K562 (cell line): ENCODE measurements around the gene ABHD16A. TPM values are rescaled to one million over a fixed set of nuclear protein-coding genes. Genes with fewer than 3 reads are reported as not detected.

ENCODE experiments used
- ARID1B ChIP-seq: fragments of 450-650 bp; IDR thresholded peaks from 2 replicates; pipeline ENCODE4 v1.6.1; 2016; ENCODE audit warnings: antibody characterized with exemption, mild to moderate bottlenecking, inconsistent platforms
- ARID4B ChIP-seq: sonication (generic); formaldehyde crosslinking; IDR thresholded peaks from 2 replicates; pipeline ENCODE4 v1.8.0; 2022; ENCODE audit warnings: mild to moderate bottlenecking, missing genetic modification reagents
- ATF6 ChIP-seq: sonication (generic); formaldehyde crosslinking; IDR thresholded peaks from 2 replicates; pipeline ENCODE4 v1.4.0; 2020; ENCODE audit warnings: mild to moderate bottlenecking, missing genetic modification reagents
- CREM ChIP-seq: IDR thresholded peaks from 2 replicates; pipeline ENCODE4 v1.6.1; 2014; ENCODE audit warnings: antibody characterized with exemption, low read depth
- DPF2 ChIP-seq: fragments of 450-650 bp; IDR thresholded peaks from 2 replicates; pipeline ENCODE4 v1.6.1; 2016
- GATAD2A ChIP-seq: fragments of 450-650 bp; IDR thresholded peaks from 2 replicates; pipeline ENCODE4 v1.6.1; 2017
- KAT2B ChIP-seq: IDR thresholded peaks from one replicate; pipeline ENCODE4 v1.6.1; 2012; ENCODE audit warnings: low read depth, mild to moderate bottlenecking, control low read depth, inconsistent platforms, low read length, moderate library complexity
- KAT7 ChIP-seq: sonication (generic); formaldehyde crosslinking; IDR thresholded peaks from 2 replicates; pipeline ENCODE4 v1.8.0; 2022; ENCODE audit warnings: missing genetic modification reagents, mild to moderate bottlenecking, borderline replicate concordance
- KHSRP ChIP-seq: fragments of 450-650 bp; IDR thresholded peaks from 2 replicates; pipeline ENCODE4 v1.6.1; 2017
- MIER1 ChIP-seq: fragments of 450-650 bp; IDR thresholded peaks from 2 replicates; pipeline ENCODE4 v1.6.1; 2016; ENCODE audit warnings: antibody characterized with exemption, mild to moderate bottlenecking, low read depth
- MTF1 ChIP-seq: fragments of 250-450 bp; sonication (Bioruptor Pico); IDR thresholded peaks from 2 replicates; pipeline ENCODE4 v1.9.0; 2021; ENCODE audit warnings: moderate library complexity, mild to moderate bottlenecking, inconsistent platforms, borderline replicate concordance
- NFIX ChIP-seq: fragments of 250-450 bp; sonication (Bioruptor Pico); IDR thresholded peaks from 2 replicates; pipeline ENCODE4 v1.4.0; 2020; ENCODE audit warnings: low read depth, mild to moderate bottlenecking, moderate library complexity
- NR4A1 ChIP-seq, 2 experiments: fragments of 250-450 bp in 1 of 2; fragments of 450-650 bp in 1 of 2; sonication (Bioruptor Pico) in 1 of 2; IDR thresholded peaks; 2 replicates each; pipeline versions ENCODE4 v1.4.0 to v1.6.1; 2016 to 2020; ENCODE audit warnings: mild to moderate bottlenecking in 2 of 2, missing compliant biosample characterization in 1 of 2, missing genetic modification characterization in 1 of 2, moderate library complexity in 1 of 2
- SUPT5H ChIP-seq: fragments of 450-650 bp; IDR thresholded peaks from 2 replicates; pipeline ENCODE4 v1.6.1; 2016
- ZBTB8A ChIP-seq: fragments of 450-650 bp; IDR thresholded peaks from 2 replicates; pipeline ENCODE4 v1.6.1; 2018; ENCODE audit warnings: mild to moderate bottlenecking, moderate library complexity; ENCODE audit not compliant: partially characterized antibody
- ZNF124 ChIP-seq: sonication (generic); formaldehyde crosslinking; IDR thresholded peaks from 2 replicates; pipeline ENCODE4 v1.8.1; 2022; ENCODE audit warnings: missing genetic modification reagents
- ZNF184 ChIP-seq: sonication (generic); formaldehyde crosslinking; IDR thresholded peaks from 2 replicates; pipeline ENCODE4 v1.5.0; 2020; ENCODE audit warnings: missing genetic modification reagents
- ZNF518B ChIP-seq: fragments of 250-450 bp; sonication (Bioruptor Pico); IDR thresholded peaks from 2 replicates; pipeline ENCODE4 v1.5.0; 2021; ENCODE audit warnings: mild to moderate bottlenecking, moderate library complexity
- ZNF668 ChIP-seq: fragments of 250-450 bp; sonication (Bioruptor Pico); IDR thresholded peaks from 2 replicates; pipeline ENCODE4 v1.8.0; 2022; ENCODE audit warnings: mild to moderate bottlenecking, inconsistent platforms
- polyA plus RNA-seq, 8 experiments: library from polyadenylated mRNA; depleted of rRNA in 4 of 8; stranded (reverse) in 5 of 8; unstranded in 3 of 8; fragments of >200 nt; fragmentation: Nextera tagmentation in 2 of 8; fragmentation: Illumina TruSeq in 1 of 8; extraction: Ambion mirVana in 2 of 8; extraction: Trizol in 1 of 8; gene quantifications; 2 replicates each; pipeline versions ENCODE4 v1.2.1 to v1.2.3, GENCODE V29; 2011 to 2014; ENCODE audit warnings: inconsistent platforms in 1 of 8, missing spikeins in 1 of 8
- total RNA-seq, 7 experiments: library from RNA; depleted of rRNA in 6 of 7; stranded (reverse); fragments of >200 nt in 6 of 7; fragmentation: Illumina TruSeq in 2 of 7; extraction: Trizol in 2 of 7; gene quantifications; 2 replicates each; pipeline versions ENCODE4 v1.2.1 to v1.2.3, GENCODE V29; 2011 to 2021; ENCODE audit warnings: low replicate concordance in 1 of 7

ABHD16A gene
- total and polyA plus RNA-seq, 9 of the 15 experiments (the other 6 are each of a cell fraction or from before 2014, with no cell fraction given), result 25.8 to 120 (median 81.6) TPM

- TF ChIP-seq NR4A1 (CRISPR knock-in tag; IDR thresholded peaks at IDR 0.05) (peak; percentile 89), NR4A1 (tag; IDR thresholded peaks at IDR 0.05) (peak; percentile 59; the same call in 1 of the 2 replicates), MIER1 (peak; percentile 72; the same call in 1 of the 2 replicates), MTF1 (CRISPR knock-in tag) (no peak), ZNF124 (no peak), ZNF668 (peak; percentile 38; the same call in 1 of the 2 replicates), GATAD2A (no peak), CREM (peak; percentile 19; the same call in 1 of the 2 replicates), ARID4B (CRISPR knock-in tag) (no peak), KAT7 (CRISPR knock-in tag) (no peak), ARID1B (no peak), KAT2B (no peak), KHSRP (no peak), SUPT5H (peak; percentile 93), NFIX (no peak), ATF6 (CRISPR knock-in tag) (no peak; the same call in 1 of the 2 replicates), DPF2 (peak; percentile 86), ZBTB8A (no peak), ZNF518B (CRISPR knock-in tag) (no peak), ZNF184 (no peak)
Measured at GRCh38 chr6:31652925-31653724, 50.0 kb downstream of the ABHD16A start (continued).
